Measurements from ENCODE around the gene CALR3. TPM values are rescaled to one million over a fixed set of nuclear protein-coding genes. Genes with fewer than 3 reads are reported as not detected.

Gene CALR3
- total and polyA plus RNA-seq, 12 donors, result 0.22 TPM; not detected in 11

- Histone ChIP-seq H3K27me3 (no peaks in the 10 kb centered on the region), H3K27ac (no peak overlapping the region), H3K36me3 (no peaks in the 10 kb centered on the region), H3K4me3 (no peak overlapping the region), H3K4me1 (no peaks in the 10 kb centered on the region), H3K9me3 (no peaks in the 10 kb centered on the region)
- no peak for DNase-seq
- TF ChIP-seq CTCF (IDR thresholded peaks at IDR 0.05), result no peak
- intact Hi-C loops (cut with DNase I), result no loop called here
- WGBS, 2 donors, result 80 to 90% methylated on average over 7 of the region's 7 CpGs
- no peak for ATAC-seq
Observed at GRCh38 chr19:16482745-16483144, 13.2 kb downstream of the CALR3 start.

DNA sequence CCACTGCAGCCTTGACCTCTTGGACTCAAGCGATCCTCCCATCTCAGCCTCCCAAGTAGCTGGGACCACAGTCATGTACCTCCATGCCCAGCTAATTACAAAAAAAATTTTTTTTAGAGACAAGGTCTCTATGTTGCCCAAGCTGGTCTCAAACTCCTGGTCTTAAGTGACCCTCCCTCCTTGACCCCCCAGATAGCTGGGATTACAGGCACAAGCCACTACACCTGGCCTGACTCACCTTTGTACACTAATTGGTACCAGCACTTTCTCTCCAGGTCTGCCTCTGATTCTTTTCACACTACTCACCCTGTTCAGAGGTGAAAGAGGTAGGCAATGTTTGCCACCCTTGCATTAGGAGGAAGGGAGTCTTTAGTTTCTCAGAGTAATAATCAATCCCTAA is 18.7 kb downstream of the CALR3 start:
- WGBS, 2 donors, result 93 to 96% methylated on average over 1 of the region's 1 CpG
- DNase-seq (no peak), ATAC-seq (no peak)
- TF ChIP-seq CTCF (IDR thresholded peaks at IDR 0.05), result no peak
- H3K4me1 ChIP-seq, result peaks cover 0 to 5% (median 0%) of the 10 kb centered on the region in 9 donors
- peaks cover 0 to 8% (median 0%) of the 10 kb centered on the region in 11 donors for H3K9me3 ChIP-seq
- H3K4me3 ChIP-seq, result no peak overlapping the region
- H3K36me3 ChIP-seq, result no peaks in the 10 kb centered on the region
- no peak overlapping the region for H3K27ac ChIP-seq
- no peaks in the 10 kb centered on the region for H3K27me3 ChIP-seq
- intact Hi-C loops (cut with DNase I), result no loop called here

DNA sequence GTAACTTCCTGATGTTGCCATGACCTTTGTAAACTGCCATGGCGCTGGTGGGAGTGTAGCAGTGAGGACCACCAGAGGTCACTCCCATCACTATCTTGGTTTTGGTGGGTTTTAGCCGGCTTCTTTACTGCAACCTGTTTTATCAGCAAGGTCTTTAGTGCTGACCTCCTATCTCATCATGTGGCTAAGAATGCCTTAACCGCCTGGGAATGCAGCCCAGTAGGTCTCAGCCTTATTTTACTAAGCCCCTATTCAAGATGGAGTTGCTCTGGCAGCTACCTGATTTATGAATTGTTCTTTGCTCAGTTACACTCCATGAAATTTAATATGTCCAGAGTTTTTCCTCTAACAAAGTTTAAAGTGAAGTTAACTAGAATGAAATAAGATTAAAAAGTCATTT is 19.6 kb downstream of the CALR3 start:
- Histone ChIP-seq H3K27me3 (no peaks in the 10 kb centered on the region), H3K4me3 (no peak overlapping the region), H3K27ac (no peak overlapping the region), H3K9me3 (peaks cover 0 to 8% (median 0%) of the 10 kb centered on the region in 11 donors), H3K4me1 (peaks cover 0 to 7% (median 0%) of the 10 kb centered on the region in 9 donors), H3K36me3 (no peaks in the 10 kb centered on the region)
- DNase-seq (no peak), ATAC-seq (no peak)
- TF ChIP-seq CTCF (IDR thresholded peaks at IDR 0.05), result no peak
- 37 to 45% methylated on average over 3 of the region's 3 CpGs for WGBS, 2 donors
- intact Hi-C loops (cut with DNase I), result no loop called here

DNA sequence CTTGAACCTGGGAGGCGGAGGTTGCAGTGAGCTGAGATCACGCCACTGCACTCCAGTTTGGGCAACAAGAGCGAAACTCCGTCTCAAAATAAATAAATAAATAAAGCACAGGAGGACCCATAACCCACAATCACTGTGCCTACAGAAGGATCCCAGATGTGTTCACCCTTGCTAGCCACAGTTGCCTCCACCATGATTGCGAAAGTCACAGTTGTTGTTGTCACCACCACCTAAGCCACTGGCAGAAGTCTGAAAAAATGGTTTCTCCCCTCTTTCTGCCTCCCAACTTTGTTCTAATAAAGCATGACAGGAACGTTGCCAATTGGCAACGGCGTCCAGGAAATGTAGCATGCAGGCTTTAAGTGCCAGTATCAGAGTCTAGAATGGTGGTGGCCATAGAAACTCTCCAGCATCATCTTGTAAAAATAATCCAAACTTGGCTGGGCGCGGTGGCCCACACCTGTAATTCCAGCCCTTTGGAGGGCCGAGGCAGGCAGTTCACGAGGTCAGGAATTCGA is 22.0 kb downstream of the CALR3 start:
- no peak overlapping the region for H3K27ac ChIP-seq
- no peaks in the 10 kb centered on the region for H3K36me3 ChIP-seq
- no peaks in the 10 kb centered on the region for H3K27me3 ChIP-seq
- peaks cover 13 to 32% (median 23%) of the 10 kb centered on the region in 9 donors for H3K4me1 ChIP-seq
- no peak for TF ChIP-seq CTCF (IDR thresholded peaks at IDR 0.05)
- WGBS, 2 donors, result 67 to 76% methylated on average over 13 of the region's 13 CpGs
- intact Hi-C loops (cut with DNase I), result no loop called here
- ATAC-seq, result no peak
- no peak for DNase-seq
- peaks cover 0 to 8% (median 0%) of the 10 kb centered on the region in 11 donors for H3K9me3 ChIP-seq
- no peak overlapping the region for H3K4me3 ChIP-seq

All from heart right ventricle (tissue), 16 donors.